Measurements from ENCODE around the gene RTP3. TPM values are rescaled to one million over a fixed set of nuclear protein-coding genes. Genes with fewer than 3 reads are reported as not detected.
"Not testable (repeated sequence)": the region's sequence is repeated elsewhere in the genome, so short reads cannot be mapped to it uniquely, and the experiment has no call there.

RTP3 gene
- total and polyA plus RNA-seq, 4 donors = not detected

DNA sequence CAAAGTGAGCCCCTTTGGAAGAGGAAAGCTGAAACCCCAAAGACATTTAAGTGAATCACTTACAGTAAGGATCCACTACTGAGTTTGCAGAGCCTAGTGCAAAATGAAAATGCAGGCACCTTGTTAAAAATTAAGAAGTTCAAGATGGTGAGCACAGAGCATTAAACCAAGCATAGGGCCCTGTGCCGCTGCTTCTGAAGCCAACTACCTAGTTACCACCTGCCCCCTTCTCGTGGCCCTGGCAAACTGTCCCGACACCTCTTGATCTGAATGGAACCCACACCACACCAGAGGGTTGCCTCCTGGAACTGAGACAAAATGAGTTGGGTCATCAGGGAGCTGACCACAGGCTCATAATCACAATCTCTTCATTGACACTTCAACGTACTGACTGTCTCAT lies 42.8 kb downstream of the RTP3 start:
- ATAC-seq (ENCODE audit: low FRiP score) (no peak), DNase-seq (no peak)
- Histone ChIP-seq H3K4me3 (ENCODE audit: low read length in 2 of 2) (no peak overlapping the region), H3K27ac (ENCODE audit: low read depth in 1 of 2, low read length in 2 of 2) (no peak overlapping the region), H3K9me3 (ENCODE audit: control insufficient read depth, low read length) (peaks cover 6% of the 10 kb centered on the region), H3K36me3 (ENCODE audit: control insufficient read depth in 1 of 2, insufficient read depth in 2 of 2, low read length in 1 of 2) (no peaks in the 10 kb centered on the region), H3K4me1 (ENCODE audit: control insufficient read depth in 1 of 2, insufficient read depth in 2 of 2, low read length in 2 of 2) (no peaks in the 10 kb centered on the region), H3K27me3 (ENCODE audit: control insufficient read depth in 1 of 2, insufficient read depth in 2 of 2, low read length in 1 of 2) (no peaks in the 10 kb centered on the region)
- 86 to 89% methylated on average over 4 of the region's 4 CpGs for WGBS, 2 donors
- intact Hi-C loops (cut with DNase I) = no loop called here

DNA sequence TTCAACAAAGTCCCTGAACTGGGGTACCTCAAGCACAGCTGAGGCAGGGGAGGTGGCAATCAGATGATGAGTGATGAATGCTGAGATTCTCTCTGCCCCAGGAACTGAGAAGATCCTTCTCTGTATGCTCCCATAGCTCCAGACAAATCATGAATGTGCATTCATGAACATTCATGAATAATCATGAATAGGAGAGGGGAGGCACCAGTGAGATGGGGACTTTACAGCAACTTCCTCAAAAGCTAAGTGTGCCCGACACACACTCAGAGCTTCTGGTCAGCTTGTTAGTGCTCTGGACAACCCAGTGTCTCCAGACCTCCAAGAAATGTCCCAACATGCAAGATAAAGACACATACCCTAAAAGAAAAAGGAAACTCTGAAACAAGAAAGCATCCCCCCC lies 44.1 kb downstream of the RTP3 start:
- no peaks in the 10 kb centered on the region for H3K36me3 ChIP-seq (ENCODE audit: control insufficient read depth in 1 of 2, insufficient read depth in 2 of 2, low read length in 1 of 2)
- H3K9me3 ChIP-seq (ENCODE audit: control insufficient read depth, low read length) = peaks cover 3% of the 10 kb centered on the region
- H3K27me3 ChIP-seq (ENCODE audit: control insufficient read depth in 1 of 2, insufficient read depth in 2 of 2, low read length in 1 of 2) = no peaks in the 10 kb centered on the region
- 75 to 80% methylated on average over 1 of the region's 1 CpG for WGBS, 2 donors
- H3K27ac ChIP-seq (ENCODE audit: low read depth in 1 of 2, low read length in 2 of 2) = no peak overlapping the region
- no peak overlapping the region for H3K4me3 ChIP-seq (ENCODE audit: low read length in 2 of 2)
- ATAC-seq (ENCODE audit: low FRiP score) (no peak), DNase-seq (no peak)
- intact Hi-C loops (cut with DNase I) = no loop called here
- no peaks in the 10 kb centered on the region for H3K4me1 ChIP-seq (ENCODE audit: control insufficient read depth in 1 of 2, insufficient read depth in 2 of 2, low read length in 2 of 2)

DNA sequence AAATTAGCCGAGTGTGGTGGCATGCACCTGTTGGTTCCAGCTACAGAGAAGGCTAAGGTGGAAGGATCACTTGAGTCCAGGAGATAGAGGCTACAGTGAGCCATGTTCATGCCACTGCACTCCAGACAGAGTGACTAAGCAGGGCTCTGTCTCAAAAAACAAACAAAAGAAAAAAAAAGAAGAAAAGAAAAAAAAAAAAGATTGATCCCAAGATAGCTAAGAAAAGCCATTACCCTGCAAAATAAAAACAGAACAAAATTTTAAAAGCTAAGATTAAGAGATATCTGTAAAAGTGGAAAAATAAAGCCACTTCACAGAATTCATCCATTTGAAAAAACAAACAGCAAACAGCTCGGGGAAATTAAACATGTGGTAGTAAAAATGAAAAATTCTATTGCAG lies 44.6 kb downstream of the RTP3 start:
- H3K9me3 ChIP-seq (ENCODE audit: control insufficient read depth, low read length) = peaks cover 3% of the 10 kb centered on the region
- no peak for ATAC-seq (ENCODE audit: low FRiP score)
- intact Hi-C loops (cut with DNase I) = no loop called here

DNA sequence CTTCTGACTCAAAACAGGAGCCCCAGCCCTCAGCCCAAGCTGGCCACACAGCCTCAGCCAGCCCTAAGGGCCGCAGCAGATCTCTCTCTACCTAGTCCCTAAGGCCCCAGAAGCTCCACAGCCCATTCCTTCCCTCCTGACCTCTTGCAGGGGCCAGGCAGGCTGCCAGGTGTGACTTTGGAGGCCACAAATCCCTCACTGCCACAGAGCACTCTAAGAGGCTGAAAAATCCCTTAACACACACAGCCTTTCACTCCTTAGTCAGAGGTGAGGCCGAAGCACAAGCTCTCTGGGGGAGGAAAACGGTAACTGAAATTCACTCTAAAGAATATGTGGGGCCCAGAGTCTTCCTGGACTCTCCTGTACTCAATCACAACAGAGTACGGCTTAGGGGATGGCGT lies 45.0 kb downstream of the RTP3 start:
- DNase-seq (no peak), ATAC-seq (ENCODE audit: low FRiP score) (no peak)
- Histone ChIP-seq H3K4me1 (ENCODE audit: control insufficient read depth in 1 of 2, insufficient read depth in 2 of 2, low read length in 2 of 2) (no peaks in the 10 kb centered on the region), H3K36me3 (ENCODE audit: control insufficient read depth in 1 of 2, insufficient read depth in 2 of 2, low read length in 1 of 2) (no peaks in the 10 kb centered on the region), H3K4me3 (ENCODE audit: low read length in 2 of 2) (no peak overlapping the region), H3K27ac (ENCODE audit: low read depth in 1 of 2, low read length in 2 of 2) (no peak overlapping the region), H3K9me3 (ENCODE audit: control insufficient read depth, low read length) (peaks cover 3% of the 10 kb centered on the region), H3K27me3 (ENCODE audit: control insufficient read depth in 1 of 2, insufficient read depth in 2 of 2, low read length in 1 of 2) (no peaks in the 10 kb centered on the region)
- WGBS, 2 donors = 75 to 79% methylated on average over 5 of the region's 5 CpGs
- intact Hi-C loops (cut with DNase I) = no loop called here

More for the DNA sequence above, 44.6 kb downstream of the RTP3 start:
- Histone ChIP-seq H3K4me3 (ENCODE audit: low read length in 2 of 2) (no peak overlapping the region), H3K36me3 (ENCODE audit: control insufficient read depth in 1 of 2, insufficient read depth in 2 of 2, low read length in 1 of 2) (no peaks in the 10 kb centered on the region), H3K27me3 (ENCODE audit: control insufficient read depth in 1 of 2, insufficient read depth in 2 of 2, low read length in 1 of 2) (no peaks in the 10 kb centered on the region), H3K4me1 (ENCODE audit: control insufficient read depth in 1 of 2, insufficient read depth in 2 of 2, low read length in 2 of 2) (no peaks in the 10 kb centered on the region), H3K27ac (ENCODE audit: low read depth in 1 of 2, low read length in 2 of 2) (no peak overlapping the region)
- 60 to 68% methylated on average over 2 of the region's 2 CpGs for WGBS, 2 donors
- no peak for DNase-seq

DNA sequence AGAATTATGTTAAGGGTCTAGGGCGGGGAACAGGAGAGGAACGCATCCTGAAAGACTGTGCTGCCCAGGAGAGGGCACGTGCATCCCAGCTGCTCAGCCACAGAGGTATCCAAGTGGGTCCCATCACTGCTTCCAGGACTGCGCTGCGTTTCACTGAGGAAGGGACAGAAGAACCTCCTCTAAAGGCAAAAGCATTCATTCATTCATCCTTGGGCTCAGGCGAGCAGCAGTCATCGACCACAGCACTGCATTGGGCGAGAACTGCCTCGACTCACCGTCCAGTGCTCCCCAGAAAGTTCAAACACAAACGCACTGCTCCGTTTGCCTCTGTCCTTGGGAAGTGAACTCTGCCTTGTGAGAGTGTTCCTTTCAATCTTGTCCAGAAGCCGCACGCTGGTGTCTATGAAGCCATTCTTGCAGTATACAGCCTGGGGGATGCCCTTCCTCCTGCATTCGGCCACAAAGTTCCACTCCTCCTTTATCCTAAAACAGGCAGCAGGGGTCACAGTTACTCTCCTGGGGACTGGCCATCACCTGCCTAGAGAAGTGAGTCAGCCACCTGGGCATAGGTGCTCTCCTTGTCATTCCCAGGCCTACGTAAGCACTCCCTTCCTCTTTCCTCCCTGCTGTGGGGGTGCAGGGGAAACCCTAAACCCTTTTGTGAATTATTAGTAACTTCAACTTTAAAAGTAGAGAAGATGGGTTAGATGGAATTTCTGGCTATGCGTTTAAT lies 47.2 kb downstream of the RTP3 start:
- 82 to 83% methylated on average over 17 of the region's 17 CpGs for WGBS, 2 donors
- Histone ChIP-seq H3K36me3 (ENCODE audit: control insufficient read depth in 1 of 2, insufficient read depth in 2 of 2, low read length in 1 of 2) (no peaks in the 10 kb centered on the region), H3K4me1 (ENCODE audit: control insufficient read depth in 1 of 2, insufficient read depth in 2 of 2, low read length in 2 of 2) (no peaks in the 10 kb centered on the region), H3K4me3 (ENCODE audit: low read length in 2 of 2) (no peak overlapping the region), H3K27me3 (ENCODE audit: control insufficient read depth in 1 of 2, insufficient read depth in 2 of 2, low read length in 1 of 2) (no peaks in the 10 kb centered on the region), H3K27ac (ENCODE audit: low read depth in 1 of 2, low read length in 2 of 2) (no peak overlapping the region), H3K9me3 (ENCODE audit: control insufficient read depth, low read length) (peaks cover 1% of the 10 kb centered on the region)
- ATAC-seq (ENCODE audit: low FRiP score) (no peak), DNase-seq (no peak)
- intact Hi-C loops (cut with DNase I) = no loop called here

DNA sequence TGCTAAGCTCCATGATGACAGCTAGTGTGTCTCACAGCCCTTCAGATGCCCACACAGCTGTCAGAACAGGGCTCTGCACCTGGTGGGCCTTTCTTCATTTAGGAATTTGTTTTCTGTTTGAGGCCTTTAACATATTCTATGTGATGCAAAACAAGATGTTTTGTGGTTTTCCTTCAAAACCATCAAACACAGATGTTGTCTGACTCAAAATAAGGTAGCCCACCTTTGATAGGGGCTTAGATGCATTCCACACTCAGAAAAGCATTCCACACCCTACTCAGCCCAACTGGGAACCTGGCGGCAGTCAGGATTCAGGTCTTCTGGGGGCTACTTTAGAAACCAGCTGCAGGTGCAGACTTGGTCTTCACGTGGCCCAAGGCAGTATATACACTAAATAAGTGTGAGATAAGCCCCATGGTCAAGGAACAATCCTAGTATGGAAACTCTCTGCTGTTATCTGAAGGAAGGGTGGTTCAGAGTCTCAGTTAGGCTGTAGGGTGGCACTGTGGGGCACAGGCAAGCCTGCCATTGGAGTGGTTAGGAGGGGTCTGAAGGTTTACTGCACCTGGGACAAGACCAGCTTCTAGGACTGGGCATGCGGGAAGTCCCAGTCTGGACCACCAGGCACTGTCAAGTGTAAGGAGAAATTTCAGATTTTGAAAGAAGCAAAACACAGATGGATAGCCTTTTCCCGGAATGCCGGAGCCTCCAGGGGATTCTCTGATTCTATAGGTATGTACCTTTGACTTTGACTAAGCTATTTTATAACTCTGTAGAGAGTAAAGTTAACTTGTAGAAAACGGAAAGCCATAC lies 48.2 kb downstream of the RTP3 start:
- DNase-seq (no peak), ATAC-seq (ENCODE audit: low FRiP score) (no peak)
- no peaks in the 10 kb centered on the region for H3K36me3 ChIP-seq (ENCODE audit: control insufficient read depth in 1 of 2, insufficient read depth in 2 of 2, low read length in 1 of 2)

DNA sequence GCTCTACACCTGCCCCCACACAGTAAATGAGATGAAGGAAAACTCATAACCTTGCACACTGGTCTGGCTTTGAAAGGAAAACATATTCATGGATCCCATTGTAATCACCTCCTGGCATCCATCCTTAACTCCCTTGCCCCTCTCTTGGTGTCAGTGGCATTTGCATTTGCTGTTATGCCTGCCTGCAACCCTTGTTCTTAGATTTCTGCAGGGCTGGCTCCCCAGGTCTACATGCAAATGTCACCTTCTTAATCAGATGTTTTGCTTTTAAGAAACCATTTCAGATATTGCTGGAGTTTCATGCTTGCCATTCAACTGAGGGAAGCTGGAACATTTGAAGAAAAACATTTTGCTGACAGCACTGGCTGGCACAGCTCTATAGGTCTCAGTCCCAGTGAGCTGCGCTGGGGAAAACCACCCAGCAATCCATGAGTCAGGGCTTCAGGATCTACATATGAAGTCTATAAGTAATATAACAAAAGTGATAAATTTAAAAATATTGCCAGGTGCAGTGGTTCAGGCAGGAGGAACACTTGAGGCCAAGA lies 49.2 kb downstream of the RTP3 start:
- H3K27me3 ChIP-seq (ENCODE audit: control insufficient read depth in 1 of 2, insufficient read depth in 2 of 2, low read length in 1 of 2) = no peaks in the 10 kb centered on the region
- H3K4me3 ChIP-seq (ENCODE audit: low read length in 2 of 2) = no peak overlapping the region
- H3K27ac ChIP-seq (ENCODE audit: low read depth in 1 of 2, low read length in 2 of 2) = no peak overlapping the region
- no peaks in the 10 kb centered on the region for H3K36me3 ChIP-seq (ENCODE audit: control insufficient read depth in 1 of 2, insufficient read depth in 2 of 2, low read length in 1 of 2)
- no peaks in the 10 kb centered on the region for H3K4me1 ChIP-seq (ENCODE audit: control insufficient read depth in 1 of 2, insufficient read depth in 2 of 2, low read length in 2 of 2)
- ATAC-seq (ENCODE audit: low FRiP score) (no peak), DNase-seq (no peak)
- H3K9me3 ChIP-seq (ENCODE audit: control insufficient read depth, low read length) = no peaks in the 10 kb centered on the region
- 14 to 29% methylated on average over 1 of the region's 1 CpG for WGBS, 2 donors
- intact Hi-C loops (cut with DNase I) = no loop called here

More for the DNA sequence above, 48.2 kb downstream of the RTP3 start:
- Histone ChIP-seq H3K27ac (ENCODE audit: low read depth in 1 of 2, low read length in 2 of 2) (no peak overlapping the region), H3K4me1 (ENCODE audit: control insufficient read depth in 1 of 2, insufficient read depth in 2 of 2, low read length in 2 of 2) (no peaks in the 10 kb centered on the region), H3K9me3 (ENCODE audit: control insufficient read depth, low read length) (no peaks in the 10 kb centered on the region), H3K4me3 (ENCODE audit: low read length in 2 of 2) (no peak overlapping the region), H3K27me3 (ENCODE audit: control insufficient read depth in 1 of 2, insufficient read depth in 2 of 2, low read length in 1 of 2) (no peaks in the 10 kb centered on the region)
- 59 to 62% methylated on average over 6 of the region's 6 CpGs for WGBS, 2 donors
- intact Hi-C loops (cut with DNase I) = no loop called here

DNA sequence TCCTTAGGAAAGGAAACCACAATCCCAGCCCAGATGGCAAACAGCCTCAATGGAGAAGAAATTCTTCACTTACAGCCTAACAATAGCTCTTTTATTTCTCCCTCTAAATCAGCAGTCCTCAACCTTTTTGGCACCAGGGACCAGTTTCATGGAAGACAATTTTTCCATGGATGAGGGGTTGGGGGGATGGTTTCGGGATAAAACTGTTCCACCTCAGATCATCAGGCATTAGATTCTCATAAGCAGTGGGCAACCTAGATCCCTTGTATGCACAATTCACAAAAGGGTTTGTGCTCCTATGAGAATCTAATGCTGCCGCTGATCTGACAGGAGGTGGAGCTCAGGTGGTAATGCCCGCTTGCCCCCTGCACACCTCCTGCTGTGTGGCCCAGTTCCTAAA lies 50.8 kb downstream of the RTP3 start:
- ATAC-seq (ENCODE audit: low FRiP score); H3K9me3 ChIP-seq (ENCODE audit: control insufficient read depth, low read length); H3K4me1 ChIP-seq (ENCODE audit: control insufficient read depth in 1 of 2, insufficient read depth in 2 of 2, low read length in 2 of 2); intact Hi-C loops (cut with DNase I); H3K4me3 ChIP-seq (ENCODE audit: low read length in 2 of 2); DNase-seq; H3K27ac ChIP-seq (ENCODE audit: low read depth in 1 of 2, low read length in 2 of 2); H3K27me3 ChIP-seq (ENCODE audit: control insufficient read depth in 1 of 2, insufficient read depth in 2 of 2, low read length in 1 of 2); H3K36me3 ChIP-seq (ENCODE audit: control insufficient read depth in 1 of 2, insufficient read depth in 2 of 2, low read length in 1 of 2): not testable (repeated sequence)
- 85% methylated on average over 3 of the region's 3 CpGs for WGBS, 2 donors
